ENCODE measurements around the gene BTBD16.

GRCh38 chr10:122374237-122374858 is 103.3 kb downstream of the BTBD16 start, which contains the start of gene PLEKHA1:
- TF ChIP-seq, protein P1, sequence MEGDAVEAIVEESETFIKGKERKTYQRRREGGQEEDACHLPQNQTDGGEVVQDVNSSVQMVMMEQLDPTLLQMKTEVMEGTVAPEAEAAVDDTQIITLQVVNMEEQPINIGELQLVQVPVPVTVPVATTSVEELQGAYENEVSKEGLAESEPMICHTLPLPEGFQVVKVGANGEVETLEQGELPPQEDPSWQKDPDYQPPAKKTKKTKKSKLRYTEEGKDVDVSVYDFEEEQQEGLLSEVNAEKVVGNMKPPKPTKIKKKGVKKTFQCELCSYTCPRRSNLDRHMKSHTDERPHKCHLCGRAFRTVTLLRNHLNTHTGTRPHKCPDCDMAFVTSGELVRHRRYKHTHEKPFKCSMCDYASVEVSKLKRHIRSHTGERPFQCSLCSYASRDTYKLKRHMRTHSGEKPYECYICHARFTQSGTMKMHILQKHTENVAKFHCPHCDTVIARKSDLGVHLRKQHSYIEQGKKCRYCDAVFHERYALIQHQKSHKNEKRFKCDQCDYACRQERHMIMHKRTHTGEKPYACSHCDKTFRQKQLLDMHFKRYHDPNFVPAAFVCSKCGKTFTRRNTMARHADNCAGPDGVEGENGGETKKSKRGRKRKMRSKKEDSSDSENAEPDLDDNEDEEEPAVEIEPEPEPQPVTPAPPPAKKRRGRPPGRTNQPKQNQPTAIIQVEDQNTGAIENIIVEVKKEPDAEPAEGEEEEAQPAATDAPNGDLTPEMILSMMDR (IDR thresholded peaks at IDR 0.05; ENCODE audit: extremely low read depth in 1 of 2, insufficient read depth in 1 of 2, low read depth in 1 of 2, low read length in 2 of 2) = no peak
- TF ChIP-seq POLR2A (IDR thresholded peaks at IDR 0.05; ENCODE audit: low read depth, low read length) = peak; percentile 56
- TF ChIP-seq EZH2 (IDR thresholded peaks at IDR 0.05; ENCODE audit: borderline replicate concordance, low read depth, low read length, severe bottlenecking) = no peak
- peak; percentile 40 for TF ChIP-seq MAX (IDR thresholded peaks at IDR 0.05; ENCODE audit: insufficient read depth, insufficient read length)
- TF ChIP-seq POLR2AphosphoS5 (IDR thresholded peaks at IDR 0.05; ENCODE audit: insufficient read depth, low read depth, low read length) = peak; percentile 83
- no peak for TF ChIP-seq GATA2 (IDR thresholded peaks at IDR 0.05; ENCODE audit: insufficient read depth, insufficient read length, low read depth, low read length)
- TF ChIP-seq FOS (IDR thresholded peaks at IDR 0.05; ENCODE audit: borderline replicate concordance, insufficient read depth, low read length) = no peak
- no peak for TF ChIP-seq MYC (IDR thresholded peaks at IDR 0.05; ENCODE audit: low read depth, low read length)
